HUES64 (cell line): ENCODE measurements around the gene GRIN2A.

Experiments used
- H3K27ac ChIP-seq: 2 replicates; pipeline ENCODE4 v1.7.0; 2013; ENCODE audit warnings: low read depth, low read length, inconsistent platforms
- H3K27me3 ChIP-seq: 2 replicates; pipeline ENCODE4 v1.6.1; 2013; ENCODE audit warnings: mild to moderate bottlenecking, low read length; ENCODE audit not compliant: insufficient read depth
- H3K36me3 ChIP-seq: 2 replicates; pipeline ENCODE4 v1.6.1; 2013; ENCODE audit warnings: mild to moderate bottlenecking, low read length; ENCODE audit not compliant: insufficient read depth
- H3K4me1 ChIP-seq: 2 replicates; pipeline ENCODE4 v1.6.1; 2013; ENCODE audit warnings: mild to moderate bottlenecking, low read length, moderate library complexity; ENCODE audit not compliant: insufficient read depth
- H3K4me3 ChIP-seq: 2 replicates; pipeline ENCODE4 v1.5.1; 2013; ENCODE audit warnings: mild to moderate bottlenecking, low read length, moderate library complexity
- H3K9ac ChIP-seq: 2 replicates; pipeline ENCODE4 v1.6.1; 2013; ENCODE audit warnings: mild to moderate bottlenecking, low read depth, low read length
- H3K9me3 ChIP-seq: 2 replicates; pipeline ENCODE4 v1.6.1; 2013; ENCODE audit warnings: low read depth, low read length; ENCODE audit not compliant: insufficient read depth
- WGBS: fragments of 150-250, 120-280 bp; methylation state at CpG from one replicate; pipeline ENCODE4 v1.1.7; 2013; ENCODE audit warnings: missing lambda C conversion rate; 5-methylcytosine and 5-hydroxymethylcytosine counted together

Gene GRIN2A

GRCh38 chr16:10130538-10130937, 51.7 kb downstream of the GRIN2A start:
- Histone ChIP-seq H3K36me3 (no peaks in the 10 kb centered on the region), H3K9me3 (no peaks in the 10 kb centered on the region), H3K27ac (no peak overlapping the region), H3K27me3 (no peaks in the 10 kb centered on the region), H3K9ac (no peak overlapping the region), H3K4me3 (no peak overlapping the region), H3K4me1 (no peaks in the 10 kb centered on the region)
- WGBS = 96% methylated on average over 3 of the region's 3 CpGs

- Histone ChIP-seq H3K9me3 (no peaks in the 10 kb centered on the region), H3K9ac (no peak overlapping the region), H3K27me3 (no peaks in the 10 kb centered on the region), H3K4me1 (no peaks in the 10 kb centered on the region), H3K4me3 (no peak overlapping the region), H3K36me3 (no peaks in the 10 kb centered on the region), H3K27ac (no peak overlapping the region)
- 92% methylated on average over 9 of the region's 9 CpGs for WGBS
Observed at GRCh38 chr16:10128397-10129258, 53.6 kb downstream of the GRIN2A start.

GRCh38 chr16:10126686-10127085, 55.5 kb downstream of the GRIN2A start:
- Histone ChIP-seq H3K27me3 (no peaks in the 10 kb centered on the region), H3K27ac (no peak overlapping the region), H3K36me3 (no peaks in the 10 kb centered on the region), H3K9me3 (no peaks in the 10 kb centered on the region), H3K9ac (no peak overlapping the region), H3K4me3 (no peak overlapping the region), H3K4me1 (peaks cover 16% of the 10 kb centered on the region)
- 83% methylated on average over 3 of the region's 3 CpGs for WGBS

DNA sequence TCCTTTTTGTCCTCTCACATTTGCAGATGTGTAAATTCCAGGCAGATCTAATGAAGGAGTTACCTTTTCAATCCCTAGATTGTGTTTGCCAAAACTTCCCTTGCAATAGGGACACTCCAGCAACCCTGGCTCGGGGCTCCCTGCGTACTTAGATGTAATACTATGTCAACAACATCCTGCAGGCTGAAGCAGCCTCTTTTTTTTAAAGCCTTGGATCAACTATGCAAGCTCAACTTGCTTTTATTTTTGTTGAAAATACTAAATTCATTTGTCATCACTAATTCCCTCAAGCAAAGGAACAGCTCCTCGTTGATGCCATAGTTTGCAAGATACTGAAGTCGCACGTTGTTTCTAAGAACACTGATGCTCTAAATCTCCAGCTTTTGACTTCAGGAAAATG, 59.1 kb downstream of the GRIN2A start:
- no peaks in the 10 kb centered on the region for H3K9me3 ChIP-seq
- no peaks in the 10 kb centered on the region for H3K27me3 ChIP-seq
- H3K9ac ChIP-seq = no peak overlapping the region
- H3K4me1 ChIP-seq = peaks cover 25% of the 10 kb centered on the region
- WGBS = 88% methylated on average over 5 of the region's 5 CpGs
- no peaks in the 10 kb centered on the region for H3K36me3 ChIP-seq
- no peak overlapping the region for H3K4me3 ChIP-seq
- no peak overlapping the region for H3K27ac ChIP-seq

GRCh38 chr16:10122546-10122945, 59.7 kb downstream of the GRIN2A start:
- WGBS = 55% methylated on average over 5 of the region's 6 CpGs
- Histone ChIP-seq H3K4me1 (peaks cover 25% of the 10 kb centered on the region), H3K9ac (no peak overlapping the region), H3K4me3 (no peak overlapping the region), H3K27me3 (no peaks in the 10 kb centered on the region), H3K36me3 (no peaks in the 10 kb centered on the region), H3K9me3 (no peaks in the 10 kb centered on the region), H3K27ac (no peak overlapping the region)

- no peaks in the 10 kb centered on the region for H3K27me3 ChIP-seq
- no peak overlapping the region for H3K9ac ChIP-seq
- no peaks in the 10 kb centered on the region for H3K9me3 ChIP-seq
- H3K4me3 ChIP-seq = no peak overlapping the region
- no peak overlapping the region for H3K27ac ChIP-seq
- no peaks in the 10 kb centered on the region for H3K36me3 ChIP-seq
- peaks cover 25% of the 10 kb centered on the region for H3K4me1 ChIP-seq
- 62% methylated on average over 5 of the region's 5 CpGs for WGBS
Observed at GRCh38 chr16:10121897-10122425, 60.3 kb downstream of the GRIN2A start.

- WGBS = 42% methylated on average over 2 of the region's 2 CpGs
- no peak overlapping the region for H3K27ac ChIP-seq
Observed at GRCh38 chr16:10121491-10121890, 60.7 kb downstream of the GRIN2A start.

DNA sequence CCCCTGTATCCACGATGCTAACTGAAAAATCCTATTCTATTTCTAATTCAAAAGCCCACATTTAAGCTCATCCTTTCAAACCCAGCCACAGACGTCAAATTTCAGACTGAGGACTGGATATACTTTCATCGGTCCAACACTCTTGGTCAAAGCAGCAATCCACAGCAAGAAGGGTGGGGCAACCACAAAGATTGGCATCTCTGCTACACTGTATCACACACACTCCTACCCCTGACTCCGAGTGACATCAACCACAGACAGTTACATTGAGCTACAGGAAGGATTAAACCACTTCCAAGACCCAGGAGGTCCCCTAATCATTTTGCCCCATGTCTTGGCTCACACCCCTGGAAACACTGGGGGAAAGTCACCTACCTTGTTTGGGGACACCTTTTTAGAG, 61.3 kb downstream of the GRIN2A start:
- Histone ChIP-seq H3K4me3 (no peak overlapping the region), H3K36me3 (no peaks in the 10 kb centered on the region), H3K9ac (no peak overlapping the region), H3K27me3 (no peaks in the 10 kb centered on the region), H3K4me1 (peaks cover 25% of the 10 kb centered on the region), H3K9me3 (no peaks in the 10 kb centered on the region), H3K27ac (no peak overlapping the region)
- WGBS = 89% methylated on average over 4 of the region's 4 CpGs

More at GRCh38 chr16:10121491-10121890, 60.7 kb downstream of the GRIN2A start:
- Histone ChIP-seq H3K4me1 (peaks cover 25% of the 10 kb centered on the region), H3K36me3 (no peaks in the 10 kb centered on the region), H3K9ac (no peak overlapping the region), H3K27me3 (no peaks in the 10 kb centered on the region), H3K9me3 (no peaks in the 10 kb centered on the region), H3K4me3 (no peak overlapping the region)

DNA sequence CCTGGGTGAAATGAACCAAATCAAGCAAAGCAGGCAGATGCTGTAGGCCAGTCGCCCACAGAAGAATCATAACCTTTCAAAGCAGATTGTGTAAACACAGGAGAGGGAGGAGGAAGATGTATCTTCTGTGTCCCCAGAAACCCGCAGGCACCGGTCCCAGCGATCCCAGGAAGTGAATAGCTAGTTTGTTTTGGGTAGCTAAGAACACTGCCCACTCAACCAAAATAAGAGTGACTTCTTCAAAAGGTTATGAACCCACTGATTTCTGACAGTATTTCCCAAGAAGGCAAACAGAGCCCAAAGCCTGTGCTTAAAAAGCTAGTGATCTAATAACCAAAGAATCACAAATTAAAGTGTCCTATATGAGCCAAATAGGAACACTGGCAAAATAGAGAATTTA, 67.8 kb downstream of the GRIN2A start:
- Histone ChIP-seq H3K27ac (no peak overlapping the region), H3K9ac (no peak overlapping the region), H3K27me3 (no peaks in the 10 kb centered on the region), H3K9me3 (no peaks in the 10 kb centered on the region), H3K36me3 (no peaks in the 10 kb centered on the region), H3K4me1 (no peaks in the 10 kb centered on the region), H3K4me3 (no peak overlapping the region)
- 90% methylated on average over 4 of the region's 4 CpGs for WGBS

GRCh38 chr16:10113248-10113647, 69.0 kb downstream of the GRIN2A start:
- no peak overlapping the region for H3K4me3 ChIP-seq
- no peaks in the 10 kb centered on the region for H3K36me3 ChIP-seq
- H3K4me1 ChIP-seq = no peaks in the 10 kb centered on the region
- H3K9me3 ChIP-seq = no peaks in the 10 kb centered on the region
- WGBS = 87% methylated on average over 7 of the region's 7 CpGs
- H3K27ac ChIP-seq = no peak overlapping the region
- H3K27me3 ChIP-seq = no peaks in the 10 kb centered on the region
- no peak overlapping the region for H3K9ac ChIP-seq

DNA sequence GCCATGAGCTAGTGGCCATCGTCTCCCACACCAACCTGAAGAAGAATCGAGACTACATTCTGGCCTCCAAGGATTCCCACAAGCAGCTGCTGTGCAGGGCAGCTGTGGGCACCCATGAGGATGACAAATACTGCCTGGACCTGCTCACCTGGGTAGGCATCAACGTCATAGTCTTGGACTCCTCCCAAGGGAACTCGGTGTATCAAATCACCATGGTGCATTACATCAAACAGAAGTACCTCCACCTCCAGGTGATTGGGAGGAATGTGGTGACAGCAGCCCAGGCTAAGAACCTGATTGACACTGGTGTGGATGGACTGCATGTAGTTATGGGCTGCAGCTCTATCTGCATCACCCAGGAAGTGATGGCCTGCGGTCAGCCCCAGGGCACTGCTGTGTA, 70.2 kb downstream of the GRIN2A start:
- Histone ChIP-seq H3K27ac (no peak overlapping the region), H3K27me3 (no peaks in the 10 kb centered on the region), H3K9me3 (no peaks in the 10 kb centered on the region), H3K9ac (no peak overlapping the region), H3K4me3 (no peak overlapping the region), H3K36me3 (no peaks in the 10 kb centered on the region), H3K4me1 (no peaks in the 10 kb centered on the region)
- WGBS = 94% methylated on average over 5 of the region's 5 CpGs
